ENCODE data around the gene WAPL.

WAPL gene

GRCh38 chr10:86461963-86462804 is 59.4 kb downstream of the WAPL start:
- DNase-seq (ENCODE audit: low spot score), result no peak

GRCh38 chr10:86451604-86451960 is 70.0 kb downstream of the WAPL start:
- no peak for DNase-seq (ENCODE audit: low spot score)

- no peak for DNase-seq (ENCODE audit: low spot score)
These were observed 70.6 kb downstream of the WAPL start for GRCh38 chr10:86450806-86451603.

- DNase-seq (ENCODE audit: low spot score), result no peak
These were observed 71.5 kb downstream of the WAPL start for GRCh38 chr10:86449926-86450558.

- no peak for DNase-seq (ENCODE audit: low spot score)
These were observed 74.2 kb downstream of the WAPL start for GRCh38 chr10:86447432-86447831.

GRCh38 chr10:86446987-86447386 is 74.6 kb downstream of the WAPL start:
- DNase-seq (ENCODE audit: low spot score), result no peak

GRCh38 chr10:86446440-86446839 is 75.2 kb downstream of the WAPL start:
- no peak for DNase-seq (ENCODE audit: low spot score)

GRCh38 chr10:86443936-86444335 is 77.7 kb downstream of the WAPL start:
- no peak for DNase-seq (ENCODE audit: low spot score)

GRCh38 chr10:86443069-86443468 is 78.5 kb downstream of the WAPL start:
- DNase-seq (ENCODE audit: low spot score), result no peak

- DNase-seq (ENCODE audit: low spot score), result no peak
These were observed 80.4 kb downstream of the WAPL start for GRCh38 chr10:86440874-86441843.

- no peak for DNase-seq (ENCODE audit: low spot score)
These were observed 82.0 kb downstream of the WAPL start for GRCh38 chr10:86439544-86439943.

GRCh38 chr10:86438091-86438749 is 83.4 kb downstream of the WAPL start:
- DNase-seq (ENCODE audit: low spot score), result no peak

GRCh38 chr10:86437447-86437846 is 84.1 kb downstream of the WAPL start:
- no peak for DNase-seq (ENCODE audit: low spot score)

- no peak for DNase-seq (ENCODE audit: low spot score)
These were observed 84.6 kb downstream of the WAPL start for GRCh38 chr10:86436963-86437362.

- no peak for DNase-seq (ENCODE audit: low spot score)
These were observed 86.9 kb downstream of the WAPL start for GRCh38 chr10:86434656-86435055.

GRCh38 chr10:86423739-86424138 is 97.9 kb downstream of the WAPL start:
- no peak for DNase-seq (ENCODE audit: low spot score)

GRCh38 chr10:86419101-86419500 is 102.5 kb downstream of the WAPL start:
- DNase-seq (ENCODE audit: low spot score), result no peak

GRCh38 chr10:86415583-86415982 is 106.0 kb downstream of the WAPL start:
- DNase-seq (ENCODE audit: low spot score), result no peak

- no peak for DNase-seq (ENCODE audit: low spot score)
These were observed 106.5 kb downstream of the WAPL start for GRCh38 chr10:86415116-86415515.

GRCh38 chr10:86413046-86413728 is 108.4 kb downstream of the WAPL start:
- no peak for DNase-seq (ENCODE audit: low spot score)
